Ovary (tissue), 3 donors: ENCODE results near the gene SLC4A3.

Experiments
- POLR2A ChIP-seq: fragments of 450-650 bp; IDR thresholded peaks from one replicate; pipeline ENCODE4 v1.6.1; 2017; ENCODE audit warnings: antibody characterized with exemption, mild to moderate bottlenecking, moderate library complexity
- TF ChIP-seq, protein P1 (sequence below), 3 donors: fragments of 450-650 bp in 2 of 3; fragments of 200-600 bp in 1 of 3; IDR thresholded peaks; one replicate each; pipeline versions ENCODE4 v1.5.1 to v1.8.0; 2016 to 2022; ENCODE audit warnings: antibody characterized with exemption in 3 of 3, mild to moderate bottlenecking in 1 of 3
- donor health status: DM: no; HTN: no; CAD: no.

DNA sequence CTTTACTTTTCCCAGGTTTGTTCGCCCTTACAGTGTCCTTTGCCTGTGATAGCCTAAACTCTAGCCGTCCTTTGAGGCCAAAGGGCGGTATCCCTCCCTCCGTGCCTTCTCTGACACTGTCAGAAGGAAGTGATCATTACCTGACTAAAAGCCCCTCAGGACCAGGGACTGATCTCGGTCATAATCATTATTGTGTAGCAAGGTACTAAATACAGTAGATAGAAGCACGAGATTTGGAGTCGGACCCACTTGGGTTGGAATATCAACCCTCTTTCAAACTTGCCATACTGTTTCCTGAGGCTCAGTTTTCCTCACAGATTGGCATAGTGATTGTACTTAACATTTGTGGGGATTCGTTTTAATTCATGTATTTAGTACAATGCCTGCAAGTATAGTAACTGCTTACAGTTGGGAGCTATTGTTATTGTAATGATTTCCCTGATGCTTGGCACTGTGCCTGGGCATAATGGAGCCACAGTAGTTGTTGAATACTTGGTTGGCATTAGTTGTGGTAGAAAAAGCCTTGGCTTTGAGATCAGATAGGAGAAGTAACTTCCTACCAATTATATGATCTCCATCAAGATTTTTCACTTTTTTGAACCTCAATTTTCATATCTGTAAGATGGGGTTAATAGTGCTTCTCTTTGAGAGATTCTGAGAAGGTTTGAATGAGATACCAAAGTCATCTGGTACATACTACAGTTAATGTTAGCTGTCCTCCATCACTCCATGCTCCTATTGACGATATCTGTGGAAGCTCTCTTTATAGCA lies 28.9 kb upstream of the SLC4A3 start:
- TF ChIP-seq, protein P1, sequence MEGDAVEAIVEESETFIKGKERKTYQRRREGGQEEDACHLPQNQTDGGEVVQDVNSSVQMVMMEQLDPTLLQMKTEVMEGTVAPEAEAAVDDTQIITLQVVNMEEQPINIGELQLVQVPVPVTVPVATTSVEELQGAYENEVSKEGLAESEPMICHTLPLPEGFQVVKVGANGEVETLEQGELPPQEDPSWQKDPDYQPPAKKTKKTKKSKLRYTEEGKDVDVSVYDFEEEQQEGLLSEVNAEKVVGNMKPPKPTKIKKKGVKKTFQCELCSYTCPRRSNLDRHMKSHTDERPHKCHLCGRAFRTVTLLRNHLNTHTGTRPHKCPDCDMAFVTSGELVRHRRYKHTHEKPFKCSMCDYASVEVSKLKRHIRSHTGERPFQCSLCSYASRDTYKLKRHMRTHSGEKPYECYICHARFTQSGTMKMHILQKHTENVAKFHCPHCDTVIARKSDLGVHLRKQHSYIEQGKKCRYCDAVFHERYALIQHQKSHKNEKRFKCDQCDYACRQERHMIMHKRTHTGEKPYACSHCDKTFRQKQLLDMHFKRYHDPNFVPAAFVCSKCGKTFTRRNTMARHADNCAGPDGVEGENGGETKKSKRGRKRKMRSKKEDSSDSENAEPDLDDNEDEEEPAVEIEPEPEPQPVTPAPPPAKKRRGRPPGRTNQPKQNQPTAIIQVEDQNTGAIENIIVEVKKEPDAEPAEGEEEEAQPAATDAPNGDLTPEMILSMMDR (IDR thresholded peaks at IDR 0.05), result no peak
- no peak for TF ChIP-seq POLR2A
